Spleen (tissue), 7 donors: ENCODE measurements around the gene ATF3.

Experiments used
- CTCF ChIP-seq, 11 experiments: fragments of 200-600 bp in 7 of 11; fragments of 450-650 bp in 4 of 11; sonication (generic) in 4 of 11; IDR thresholded peaks in 8 of 11; conservative IDR thresholded peaks in 3 of 11; 1 replicate in 7 of 11; 2 replicates in 4 of 11; pipeline versions ENCODE4 v1.4.0 to v1.8.0; 2016 to 2021; ENCODE audit warnings: antibody characterized with exemption in 11 of 11, inconsistent platforms in 4 of 11, mild to moderate bottlenecking in 1 of 11
- POLR2A ChIP-seq, 3 donors: fragments of 450-650 bp; IDR thresholded peaks; one replicate each; pipeline ENCODE4 v1.5.1; 2017; ENCODE audit warnings: antibody characterized with exemption in 3 of 3, mild to moderate bottlenecking in 1 of 3
- POLR2AphosphoS5 ChIP-seq, 3 donors: sonication (generic); formaldehyde crosslinking; IDR thresholded peaks; one replicate each; pipeline ENCODE4 v1.5.1; 2017; ENCODE audit warnings: antibody characterized with exemption in 3 of 3
- donor health status: DM: no; HTN: no; CAD: no; lungs with moderate emphysema.
- donor health status: DM: no; HTN: no; CAD: no.
- donor health status: DM: no; HTN: no; CAD: no.

GRCh38 chr1:212629450-212630157 is 21.0 kb downstream of the ATF3 start:
- TF ChIP-seq CTCF (IDR thresholded peaks at IDR 0.05 in 8 of 11, conservative IDR thresholded peaks at IDR 0.05 in 3 of 11): no peak
- no peak for TF ChIP-seq POLR2AphosphoS5 (IDR thresholded peaks at IDR 0.05)
- TF ChIP-seq POLR2A (IDR thresholded peaks at IDR 0.05): no peak
